CD4-positive, alpha-beta T cell (primary cell): ENCODE results near the gene PROCR. TPM values are rescaled to one million over a fixed set of nuclear protein-coding genes. Genes with fewer than 3 reads are reported as not detected.
"Not testable (repeated sequence)": the region's sequence is repeated elsewhere in the genome, so short reads cannot be mapped to it uniquely, and the experiment has no call there.

Source experiments
- ATAC-seq: fragments of 200-7000 bp; cut with Tn5 transposase; one replicate; pipeline ENCODE4 v1.10.0; 2022; ENCODE audit warnings: mild to moderate bottlenecking; ENCODE audit not compliant: poor library complexity
- CTCF ChIA-PET: fragments of 350-600 bp; sonication (Branson Sonifier 250); formaldehyde crosslinking; loops from one replicate; lab custom pipeline; 2021; ENCODE audit warnings: antibody characterized with exemption, inconsistent platforms; lab: Charles Lee
- POLR2A ChIA-PET: fragments of 350-600 bp; sonication (Branson Sonifier 250); formaldehyde crosslinking; loops from one replicate; lab custom pipeline; 2021; ENCODE audit warnings: antibody characterized with exemption, inconsistent platforms; lab: Charles Lee
- DNase-seq, 14 experiments: peaks; one replicate each; pipeline ENCODE4 v3.0.0-alpha.2; 2013 to 2020; ENCODE audit warnings: mixed read lengths in 2 of 14
- H3K27ac ChIP-seq, 2 donors: one replicate each; pipeline versions ENCODE4 v1.5.1 to v1.7.0; 2013; ENCODE audit warnings: low read length in 2 of 2, low read depth in 1 of 2, mild to moderate bottlenecking in 1 of 2
- H3K27me3 ChIP-seq, 2 experiments: 1 replicate in 1 of 2; 2 replicates in 1 of 2; pipeline versions ENCODE4 v1.6.1 to v1.7.0; 2013; ENCODE audit warnings: low read length in 2 of 2, control low read depth in 1 of 2, mild to moderate bottlenecking in 1 of 2, moderate library complexity in 1 of 2; ENCODE audit not compliant: insufficient read depth in 2 of 2, control insufficient read depth in 1 of 2
- H3K36me3 ChIP-seq: one replicate; pipeline ENCODE4 v1.6.1; 2013; ENCODE audit warnings: low read length, control low read depth; ENCODE audit not compliant: insufficient read depth
- H3K4me1 ChIP-seq: one replicate; pipeline ENCODE4 v1.6.1; 2013; ENCODE audit warnings: low read length, control low read depth; ENCODE audit not compliant: insufficient read depth
- H3K4me3 ChIP-seq: one replicate; pipeline ENCODE4 v1.5.1; 2013; ENCODE audit warnings: mild to moderate bottlenecking, low read length, moderate library complexity
- H3K9me3 ChIP-seq, 2 experiments: 1 replicate in 1 of 2; 2 replicates in 1 of 2; pipeline versions ENCODE4 v1.6.1 to v1.7.0; 2013; ENCODE audit warnings: low read length in 2 of 2, mild to moderate bottlenecking in 2 of 2, control low read depth in 1 of 2, moderate library complexity in 1 of 2; ENCODE audit not compliant: control insufficient read depth in 1 of 2, insufficient read depth in 1 of 2
- H3K27ac Mint-ChIP-seq: one replicate; pipeline ENCODE4 v1.8.0; 2020; ENCODE audit warnings: mixed read lengths
- H3K27me3 Mint-ChIP-seq: one replicate; pipeline ENCODE4 v1.8.0; 2021; ENCODE audit warnings: mixed read lengths
- H3K36me3 Mint-ChIP-seq: one replicate; pipeline ENCODE4 v1.8.0; 2021; ENCODE audit warnings: low read depth, mixed read lengths
- H3K4me1 Mint-ChIP-seq: one replicate; pipeline ENCODE4 v1.8.0; 2021; ENCODE audit warnings: low read depth, mixed read lengths
- H3K4me3 Mint-ChIP-seq: one replicate; pipeline ENCODE4 v1.8.0; 2020; ENCODE audit warnings: mild to moderate bottlenecking, mixed read lengths
- H3K9me3 Mint-ChIP-seq: one replicate; pipeline ENCODE4 v1.8.0; 2020; ENCODE audit warnings: mixed read lengths
- CTCF ChIP-seq: fragments of 200-600 bp; IDR thresholded peaks from one replicate; pipeline ENCODE4 v1.8.0; 2022; ENCODE audit warnings: antibody characterized with exemption, mild to moderate bottlenecking
- intact Hi-C, 2 experiments: fragments of 100-400 bp; cut with DNase I in 1 of 2; cut with micrococcal nuclease in 1 of 2; formaldehyde crosslinking; loops; one replicate each; pipeline versions ENCODE4 v1.15.1 to v1.9.0; 2023 to 2025; cut with DNase I, micrococcal nuclease
- total RNA-seq, 174 experiments: library from RNA in 2 of 174; stranded (reverse) in 2 of 174; gene quantifications; one replicate each; pipeline ENCODE4 v1.2.3 and lab custom pipeline; 2021 to 2026

The PROCR gene
- total RNA-seq, 2 experiments from 2014 or later = 0.33 to 0.61 TPM

GRCh38 chr20:35156978-35157377, 14.9 kb upstream of the PROCR start:
- POLR2A ChIA-PET = no interaction called here
- no peak overlapping the region for H3K4me3 Mint-ChIP-seq
- ATAC-seq (no peak), DNase-seq (no peak)
- H3K36me3 Mint-ChIP-seq = no peaks in the 10 kb centered on the region
- CTCF ChIA-PET = no interaction called here
- H3K4me1 Mint-ChIP-seq = peaks cover 6% of the 10 kb centered on the region
- Histone ChIP-seq H3K27ac (no peak overlapping the region), H3K4me1 (peaks cover 13% of the 10 kb centered on the region), H3K9me3 (no peaks in the 10 kb centered on the region), H3K36me3 (no peaks in the 10 kb centered on the region), H3K4me3 (no peak overlapping the region), H3K27me3 (no peaks in the 10 kb centered on the region)
- no peak for TF ChIP-seq CTCF
- H3K27me3 Mint-ChIP-seq = no peaks in the 10 kb centered on the region
- intact Hi-C loops = no loop called here
- H3K9me3 Mint-ChIP-seq = no peaks in the 10 kb centered on the region
- no peak overlapping the region for H3K27ac Mint-ChIP-seq

GRCh38 chr20:35160341-35160740, 11.5 kb upstream of the PROCR start:
- H3K27ac ChIP-seq, H3K4me3 Mint-ChIP-seq, H3K36me3 ChIP-seq, H3K4me1 Mint-ChIP-seq, H3K27me3 ChIP-seq, H3K9me3 ChIP-seq, H3K27me3 Mint-ChIP-seq, CTCF ChIA-PET, H3K27ac Mint-ChIP-seq, H3K9me3 Mint-ChIP-seq, DNase-seq, ATAC-seq, H3K4me3 ChIP-seq: not testable (repeated sequence)
- H3K4me1 ChIP-seq = peaks cover 16% of the 10 kb centered on the region
- POLR2A ChIA-PET = interaction anchor here (1.2 kb wide), 1 partner anchor 13 kb away, joined by 3 read pairs; the partner anchor contains the start of gene EDEM2
- H3K36me3 Mint-ChIP-seq = peaks cover 10% of the 10 kb centered on the region
- intact Hi-C loops = loop anchor here in 1 of 2 experiments (1.0 kb wide), 1 partner anchor 9 kb away; no protein-coding TSS in a partner anchor

GRCh38 chr20:35164531-35164930, 7.3 kb upstream of the PROCR start:
- H3K27me3 ChIP-seq, H3K27ac Mint-ChIP-seq, H3K27ac ChIP-seq, intact Hi-C loops, H3K4me3 Mint-ChIP-seq, H3K9me3 ChIP-seq, H3K27me3 Mint-ChIP-seq, H3K4me1 Mint-ChIP-seq, H3K4me3 ChIP-seq, H3K9me3 Mint-ChIP-seq, DNase-seq, CTCF ChIA-PET, POLR2A ChIA-PET, ATAC-seq, H3K36me3 ChIP-seq: not testable (repeated sequence)
- H3K36me3 Mint-ChIP-seq = peaks cover 10% of the 10 kb centered on the region
- H3K4me1 ChIP-seq = peaks cover 16% of the 10 kb centered on the region

GRCh38 chr20:35165221-35166185, 6.4 kb upstream of the PROCR start:
- POLR2A ChIA-PET = no interaction called here
- Mint-ChIP-seq H3K4me1 (peaks cover 8% of the 10 kb centered on the region), H3K9me3 (no peaks in the 10 kb centered on the region), H3K27ac (no peak overlapping the region), H3K4me3 (no peak overlapping the region), H3K27me3 (no peaks in the 10 kb centered on the region), H3K36me3 (peaks cover 10% of the 10 kb centered on the region)
- Histone ChIP-seq H3K36me3 (no peaks in the 10 kb centered on the region), H3K27ac (no peak overlapping the region), H3K4me1 (peaks cover 15% of the 10 kb centered on the region), H3K4me3 (no peak overlapping the region), H3K27me3 (no peaks in the 10 kb centered on the region), H3K9me3 (no peaks in the 10 kb centered on the region)
- intact Hi-C loops = no loop called here
- no peak for TF ChIP-seq CTCF
- CTCF ChIA-PET = interaction anchor here (0.6 kb wide), 1 partner anchor 357 kb away, joined by 3 read pairs; no protein-coding TSS in a partner anchor
- ATAC-seq (no peak), DNase-seq (no peak)
